Measurements from ENCODE around the gene PLSCR3.

PLSCR3 gene

DNA sequence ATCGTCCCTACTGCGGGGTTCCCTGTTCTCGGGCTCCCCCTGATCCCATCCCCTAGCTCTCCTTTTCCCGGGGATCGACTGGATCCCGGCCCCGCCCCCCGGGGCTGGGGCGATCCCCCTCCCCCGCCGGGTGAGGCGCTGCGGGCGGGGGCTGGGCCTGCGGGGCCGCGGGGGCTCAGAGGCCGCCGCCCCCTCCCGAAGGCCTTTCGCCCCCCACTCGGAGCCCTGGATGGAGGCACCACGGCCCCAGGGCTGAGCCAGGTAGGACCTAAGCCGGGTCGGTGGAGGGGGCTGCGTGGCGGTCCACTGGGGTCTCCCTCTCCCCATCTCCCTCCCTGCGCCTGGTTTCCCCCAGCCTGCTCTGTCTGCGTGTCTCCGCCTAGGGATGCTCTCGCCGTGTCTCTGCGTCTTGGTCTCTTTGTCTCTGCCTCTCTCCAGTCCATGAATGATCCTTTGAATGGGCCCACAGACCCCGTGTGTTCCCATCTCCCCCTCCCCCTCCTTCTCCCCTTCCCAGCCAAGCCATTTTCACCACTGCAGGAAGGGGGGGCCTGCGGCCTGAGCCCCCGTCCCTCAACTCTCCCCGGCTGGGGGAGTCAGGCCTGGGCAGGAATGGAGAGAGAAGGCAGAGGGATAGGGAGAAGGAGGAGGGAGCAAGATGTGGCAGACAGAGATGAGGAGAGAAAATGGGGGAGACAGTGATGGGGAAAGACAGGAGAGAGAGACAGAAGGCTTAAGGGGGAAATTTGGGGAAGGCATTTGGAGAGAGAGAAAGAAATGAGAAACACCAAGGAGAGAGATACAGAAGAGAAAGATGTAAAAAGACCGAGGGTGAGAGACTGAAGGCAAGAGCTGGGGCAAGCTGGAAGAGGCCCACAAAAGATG lies 11.3 kb upstream of the PLSCR3 start:
- DNase-seq: no peak

DNA sequence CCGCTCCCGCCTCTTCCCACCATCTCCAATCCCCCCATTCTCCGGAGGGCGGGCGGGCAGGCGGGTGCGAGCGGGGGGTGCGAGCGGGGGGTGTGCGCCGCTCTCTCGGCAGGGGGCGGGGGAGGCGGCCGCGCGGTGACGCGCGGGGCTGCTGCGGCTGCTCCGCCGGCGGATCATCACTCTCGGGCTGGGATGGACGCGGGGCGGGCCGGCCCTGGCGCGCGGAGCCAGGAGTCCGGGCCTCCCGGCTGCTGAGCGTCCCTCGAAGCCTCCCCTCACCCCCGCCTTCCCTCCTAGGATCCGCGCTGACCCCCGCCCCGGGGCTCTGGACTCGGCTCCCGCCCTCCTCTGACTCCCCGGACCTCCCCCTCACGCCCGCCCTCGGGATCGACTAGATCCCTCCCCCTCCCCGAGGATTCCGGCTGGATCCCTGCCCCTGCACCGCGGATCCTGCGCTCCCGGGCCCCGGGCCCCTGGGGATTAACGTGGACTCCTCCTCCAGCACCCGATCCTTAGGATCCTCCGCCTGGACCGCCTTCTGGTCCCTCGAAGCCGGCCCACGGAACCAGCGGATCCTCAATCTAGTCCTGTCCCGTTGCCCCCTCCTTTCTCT lies 10.5 kb upstream of the PLSCR3 start:
- no peak for DNase-seq

GRCh38 chr17:7403977-7404736 lies 9.8 kb upstream of the PLSCR3 start, which contains the start of gene TMEM256:
Gene TMEM256 (minus strand): TSS chr17:7404097. CDS start chr17:7404084, 13 bp downstream.
- peak; percentile 98 for DNase-seq

DNA sequence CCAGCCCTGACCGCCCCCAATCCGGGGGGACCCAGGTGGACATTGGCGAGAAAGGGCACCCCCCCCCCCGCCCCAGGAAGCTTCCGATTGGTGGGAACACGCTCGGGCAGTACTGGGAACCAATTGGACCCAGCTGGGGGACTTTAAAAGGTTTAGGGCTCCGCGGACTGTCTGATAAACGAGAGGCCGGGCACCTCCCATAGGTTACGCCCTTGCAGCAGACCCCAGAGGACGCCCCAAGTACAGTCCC lies 9.3 kb upstream of the PLSCR3 start:
- DNase-seq: no peak

DNA sequence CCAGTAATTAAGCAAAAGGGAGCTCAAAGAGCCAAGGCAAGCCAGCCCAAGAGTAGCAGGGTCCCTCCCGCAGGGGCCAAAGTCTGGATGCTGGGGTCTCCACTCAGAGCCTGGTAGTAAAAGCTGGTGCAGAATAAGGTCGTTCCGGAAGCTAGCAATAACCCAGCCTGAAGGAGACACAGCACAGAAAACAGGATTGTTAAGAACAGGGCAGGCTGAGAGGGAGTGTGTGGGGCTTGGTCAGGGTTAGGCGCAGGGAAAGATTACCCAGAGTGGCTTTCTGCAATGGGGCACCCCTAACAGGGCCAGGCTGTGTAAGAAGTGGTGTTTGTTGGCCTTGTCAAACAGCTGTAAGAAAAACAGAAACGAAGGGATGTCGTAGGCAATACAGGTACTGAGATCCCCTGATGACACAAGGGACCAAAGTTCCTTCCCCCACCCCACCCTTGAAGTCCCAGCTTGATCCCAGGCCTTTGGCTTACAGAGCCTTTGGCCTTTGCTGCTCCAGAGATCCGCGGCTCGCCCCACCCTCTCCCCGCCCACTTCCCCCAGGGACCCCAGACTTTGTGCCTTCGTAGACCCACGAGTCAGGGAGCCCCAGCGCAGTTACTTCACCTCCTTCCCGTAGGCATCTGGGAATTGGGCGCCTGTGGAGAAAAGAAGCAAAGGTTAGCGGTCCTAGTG lies 8.9 kb upstream of the PLSCR3 start:
- peak; percentile 31 for DNase-seq

- no peak for DNase-seq
Measured at GRCh38 chr17:7398612-7399011, 4.3 kb upstream of the PLSCR3 start.

DNA sequence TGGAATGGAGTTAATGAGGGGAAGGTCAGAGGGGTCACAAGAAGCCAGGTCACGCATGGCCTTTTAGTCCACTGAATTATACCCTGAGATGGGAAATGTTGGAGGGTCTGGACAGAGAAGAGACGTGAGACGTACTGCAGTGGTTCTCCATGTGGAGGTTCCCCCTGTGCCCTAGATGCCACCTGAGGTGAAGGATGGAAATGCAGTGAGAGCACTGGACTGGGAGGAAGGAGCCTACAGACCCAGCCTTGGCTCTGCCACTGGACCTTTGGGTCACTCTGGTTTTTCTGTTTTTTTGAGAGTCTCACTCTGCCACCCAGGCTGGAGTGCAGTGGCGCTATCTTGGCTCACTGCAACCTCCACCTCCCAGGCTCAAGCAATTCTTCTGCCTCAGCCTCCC lies 1.8 kb upstream of the PLSCR3 start:
- DNase-seq: no peak

DNA sequence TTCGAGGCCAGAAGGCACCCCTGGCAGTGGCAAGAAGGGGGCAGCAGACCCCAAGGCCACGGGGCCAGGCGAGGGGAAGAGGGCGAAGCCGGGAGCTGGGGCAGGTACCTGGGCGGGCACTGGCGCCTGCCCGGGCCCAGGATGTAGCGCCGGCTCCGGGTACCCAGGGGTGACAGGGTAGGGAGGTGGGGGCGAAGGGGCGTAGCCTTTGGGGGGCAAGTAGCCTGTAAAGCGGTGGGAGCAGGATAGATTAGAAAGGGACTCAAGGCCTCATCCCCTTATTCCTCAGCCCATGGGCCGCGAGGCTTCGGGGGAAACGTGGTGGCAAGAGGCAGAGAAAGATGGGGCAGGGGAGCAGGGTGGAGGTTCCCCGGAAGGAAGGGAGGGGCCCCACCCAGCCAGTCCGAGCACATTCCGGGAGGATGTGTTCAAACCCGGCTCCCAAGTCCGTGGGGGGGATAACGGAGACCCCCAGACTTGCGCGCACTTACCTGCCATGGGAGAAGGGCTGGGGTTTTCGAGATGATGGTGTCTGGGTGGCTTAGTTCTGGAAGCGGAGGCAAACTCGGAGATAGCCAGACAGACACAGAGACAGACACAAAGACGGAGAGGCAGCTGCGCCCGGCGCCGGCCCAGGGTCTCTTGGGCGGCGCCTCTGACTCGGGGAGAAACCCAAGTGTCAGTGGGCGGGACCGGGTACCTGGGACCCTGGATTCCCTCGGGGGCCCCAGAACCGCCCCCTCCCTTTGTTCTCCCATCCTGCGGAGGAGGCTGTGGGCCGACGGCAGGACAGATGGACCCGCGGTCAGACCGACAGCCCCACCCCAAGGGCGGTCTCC lies 493 bp downstream of the PLSCR3 start:
- peak; percentile 83 for DNase-seq

DNA sequence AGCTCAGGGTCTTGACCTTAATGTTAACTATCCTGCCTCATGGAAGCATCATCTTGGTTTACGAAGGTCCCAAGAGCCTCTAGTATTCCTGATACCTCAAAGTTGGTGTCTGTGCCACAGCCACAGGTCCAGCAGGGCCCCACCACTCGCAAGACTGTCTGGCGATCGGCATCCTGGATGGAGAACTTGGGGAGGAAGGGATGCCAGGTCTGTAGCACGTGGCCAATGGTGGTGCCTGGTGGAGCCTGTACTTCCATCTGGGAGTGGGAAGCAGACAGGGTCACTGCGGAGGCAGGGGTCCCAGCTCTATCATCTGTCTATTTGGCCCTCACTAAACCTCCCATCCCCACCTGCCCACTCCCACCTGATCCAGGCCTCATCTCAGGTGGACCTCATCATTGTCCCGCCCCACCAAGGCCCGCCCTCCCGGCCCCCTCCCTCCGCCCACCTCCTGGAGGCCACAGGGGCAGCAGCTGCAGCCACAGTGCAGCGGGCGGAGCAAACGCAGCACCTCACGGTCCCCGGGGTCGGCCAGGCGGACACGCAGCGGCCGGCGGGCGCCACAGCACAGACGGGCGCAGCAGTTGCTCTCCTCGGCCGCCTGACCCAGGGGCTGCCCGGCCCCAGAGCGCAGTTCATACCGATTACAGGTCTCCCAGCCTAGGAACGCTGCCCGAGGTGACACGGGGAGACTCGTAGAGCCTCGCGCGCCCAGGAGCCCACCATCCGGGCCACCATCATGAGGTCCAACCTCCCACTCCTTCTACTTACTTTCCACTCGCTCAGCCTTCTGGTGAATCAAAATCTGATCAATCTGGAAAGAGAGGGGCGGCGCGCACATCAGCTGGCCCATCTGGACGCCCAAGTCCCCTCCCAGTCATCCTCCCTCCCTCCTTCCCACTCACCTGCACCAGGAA lies 1.4 kb downstream of the PLSCR3 start:
- DNase-seq: no peak

DNA sequence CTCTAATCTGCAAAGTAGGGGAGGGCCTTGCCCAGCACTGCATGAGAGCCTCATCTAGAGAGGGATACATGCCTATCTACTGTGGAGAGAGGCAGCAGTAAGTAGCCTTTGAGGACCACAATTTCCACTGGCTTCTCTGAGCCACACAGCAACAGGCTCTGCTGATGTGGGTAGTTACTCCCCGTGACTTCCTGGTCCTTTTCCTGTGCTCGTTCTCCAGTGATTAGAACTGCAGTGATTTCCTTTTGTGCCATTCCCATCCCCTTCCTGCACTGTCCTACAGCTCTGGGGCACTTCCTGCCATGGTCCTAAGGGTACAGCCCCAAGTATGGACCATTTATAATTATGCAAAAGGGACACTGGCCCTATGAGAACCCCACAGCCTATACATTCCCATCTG lies 3.0 kb downstream of the PLSCR3 start:
- no peak for DNase-seq

DNA sequence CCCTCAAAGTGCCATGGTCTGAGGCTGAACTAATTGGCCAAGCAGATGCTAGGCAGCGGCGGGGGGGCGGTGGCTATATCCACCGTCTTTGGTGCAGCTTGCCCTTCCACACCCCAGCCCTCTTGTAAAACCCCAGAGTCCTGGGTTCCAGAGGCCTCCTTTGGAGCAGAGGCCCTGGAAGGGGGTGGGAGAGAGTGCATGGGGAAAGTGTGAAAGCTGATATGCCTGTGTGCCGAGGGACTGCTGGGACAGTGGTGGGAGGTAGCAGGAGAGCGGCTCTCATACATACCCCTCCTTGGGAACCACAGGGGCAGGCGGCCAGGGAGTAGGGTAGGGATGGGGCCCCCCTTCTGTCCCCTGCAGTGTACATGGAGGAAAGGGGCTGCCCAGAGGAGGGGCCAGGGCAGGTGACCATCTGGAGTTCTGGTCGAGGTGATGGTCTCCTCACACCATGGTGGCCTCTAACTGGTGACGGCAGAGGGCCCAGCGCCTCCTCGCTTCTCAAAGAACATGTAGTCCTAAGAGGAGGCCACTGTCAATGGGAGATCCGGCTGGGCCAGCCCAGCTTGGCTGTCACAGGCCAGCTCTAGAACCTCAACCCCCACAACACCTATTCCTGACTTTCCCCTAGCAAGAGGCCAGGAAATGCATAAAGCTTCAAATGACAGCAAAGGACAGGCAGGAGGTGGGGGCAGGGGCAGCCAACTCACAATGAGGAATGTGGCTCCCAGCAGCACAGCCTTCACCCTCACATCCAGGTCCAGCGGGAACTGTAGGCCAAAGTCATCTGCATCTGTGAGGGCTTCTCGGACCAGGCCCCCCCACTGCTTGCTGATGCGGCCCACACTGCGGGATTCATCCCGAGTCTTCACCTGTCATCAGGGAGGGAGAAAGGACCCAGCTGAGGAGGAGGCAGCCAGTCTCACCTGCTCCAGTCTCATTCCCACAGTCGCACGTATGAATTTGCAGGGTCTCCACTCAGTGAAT lies 4.1 kb downstream of the PLSCR3 start:
- DNase-seq: no peak

DNA sequence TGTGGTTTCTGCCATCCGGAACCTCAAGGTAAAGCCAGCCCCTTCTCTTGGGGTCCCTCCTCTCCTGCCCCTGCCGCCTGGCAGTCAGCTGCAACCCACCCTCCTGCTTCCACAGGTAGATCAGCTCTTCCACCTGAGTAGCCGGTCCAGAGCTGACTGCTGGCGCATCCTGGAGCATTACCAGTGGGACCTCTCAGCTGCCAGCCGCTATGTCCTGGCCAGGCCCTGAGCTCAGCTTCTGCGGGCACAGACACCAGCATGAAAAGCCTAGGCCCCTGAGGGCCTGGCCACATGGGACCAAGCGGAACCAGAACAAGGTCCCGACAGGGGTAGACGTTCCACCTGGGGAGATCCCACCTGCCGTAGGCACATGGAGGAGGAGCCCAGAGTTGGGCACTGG lies 5.5 kb downstream of the PLSCR3 start:
- DNase-seq: no peak

DNA sequence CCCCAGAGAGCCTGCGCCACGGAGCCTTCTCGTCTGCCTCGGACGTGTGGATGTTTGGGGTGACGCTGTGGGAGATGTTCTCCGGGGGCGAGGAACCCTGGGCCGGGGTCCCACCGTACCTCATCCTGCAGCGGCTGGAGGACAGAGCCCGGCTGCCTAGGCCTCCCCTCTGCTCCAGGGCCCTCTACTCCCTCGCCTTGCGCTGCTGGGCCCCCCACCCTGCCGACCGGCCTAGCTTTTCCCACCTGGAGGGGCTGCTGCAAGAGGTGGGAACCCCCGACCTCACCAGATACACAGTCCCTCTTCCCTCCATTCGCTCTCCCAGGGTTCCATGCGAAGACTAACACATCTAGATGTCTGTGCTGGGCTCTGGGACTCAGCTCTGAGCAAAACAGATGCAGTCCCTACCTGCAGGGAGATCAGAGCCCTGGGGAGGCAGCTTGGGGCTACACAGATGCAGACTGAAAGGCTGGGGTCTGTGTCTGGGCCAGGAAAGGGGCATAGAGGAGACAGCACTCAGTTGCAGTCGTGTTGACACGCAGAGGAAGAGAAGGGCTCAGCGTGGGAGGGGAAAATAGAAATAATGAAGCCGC lies 9.7 kb downstream of the PLSCR3 start:
- no peak for DNase-seq

GRCh38 chr17:7383742-7384488 lies 10.4 kb downstream of the PLSCR3 start:
- DNase-seq: peak; percentile 84

DNA sequence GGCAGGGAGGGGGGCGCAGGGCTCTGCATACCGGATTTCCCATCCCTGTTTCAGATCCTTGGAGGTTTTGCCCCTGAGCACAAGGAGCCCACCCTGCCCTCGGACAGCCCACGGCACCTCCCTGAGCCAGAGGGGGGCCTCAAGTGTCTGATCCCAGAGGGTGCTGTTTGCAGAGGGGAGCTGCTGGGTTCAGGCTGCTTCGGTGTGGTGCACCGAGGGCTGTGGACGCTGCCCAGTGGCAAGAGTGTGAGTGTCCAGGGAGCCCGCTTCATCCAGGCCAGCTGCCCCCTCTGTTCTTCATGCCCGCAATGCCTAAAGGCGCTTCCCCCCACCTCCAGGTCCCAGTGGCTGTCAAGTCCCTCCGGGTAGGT lies 11.0 kb downstream of the PLSCR3 start:
- DNase-seq: no peak

GRCh38 chr17:7382901-7383300 lies 11.4 kb downstream of the PLSCR3 start:
- no peak for DNase-seq

DNA sequence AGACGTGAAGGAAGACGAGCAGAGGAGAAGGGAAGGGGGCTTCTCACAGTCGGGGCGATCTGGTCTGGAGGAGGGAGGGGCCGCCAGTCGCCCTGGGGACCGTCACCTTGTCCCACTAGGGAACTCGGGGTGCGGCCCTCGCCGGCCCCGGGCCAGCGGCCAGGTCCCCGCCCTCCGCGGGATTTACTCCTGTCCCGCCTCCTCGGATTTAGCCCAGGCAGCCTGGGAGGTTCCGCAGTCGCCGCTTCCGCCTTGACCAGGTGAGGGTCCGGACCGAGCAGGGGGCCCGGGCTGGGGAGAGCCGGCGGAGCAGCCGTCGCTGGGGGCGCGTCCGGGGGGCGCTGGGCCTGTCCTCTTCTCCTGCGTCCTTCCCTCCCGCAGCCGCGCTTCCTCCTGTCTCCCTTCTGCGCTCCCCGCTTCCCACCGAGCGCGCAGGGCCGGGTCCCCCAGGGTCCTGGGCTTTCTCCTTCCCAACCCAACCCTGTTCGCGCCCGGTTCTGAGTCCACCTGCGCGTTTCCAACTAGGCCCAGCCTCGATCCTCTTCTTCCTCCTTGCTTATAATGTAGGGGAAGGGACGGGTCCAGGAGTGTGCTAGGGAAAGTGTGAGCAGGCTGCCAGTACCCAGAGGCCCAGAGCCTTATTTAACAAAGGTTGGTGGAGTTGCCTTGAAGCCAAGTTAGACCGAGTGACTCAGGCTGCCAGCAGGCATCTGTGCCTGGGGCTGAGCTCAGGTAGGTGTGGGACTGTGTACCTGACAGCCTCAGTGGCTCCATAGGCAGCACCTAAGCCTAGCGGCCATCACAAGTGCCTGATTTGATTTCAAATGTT lies 13.3 kb downstream of the PLSCR3 start, which contains the start of gene TNK1:
Gene TNK1 (plus strand): TSS at position 235 of the 829 bp plus-strand sequence. CDS start 1,838 bp downstream, outside the sequence.
- DNase-seq: no peak

DNA sequence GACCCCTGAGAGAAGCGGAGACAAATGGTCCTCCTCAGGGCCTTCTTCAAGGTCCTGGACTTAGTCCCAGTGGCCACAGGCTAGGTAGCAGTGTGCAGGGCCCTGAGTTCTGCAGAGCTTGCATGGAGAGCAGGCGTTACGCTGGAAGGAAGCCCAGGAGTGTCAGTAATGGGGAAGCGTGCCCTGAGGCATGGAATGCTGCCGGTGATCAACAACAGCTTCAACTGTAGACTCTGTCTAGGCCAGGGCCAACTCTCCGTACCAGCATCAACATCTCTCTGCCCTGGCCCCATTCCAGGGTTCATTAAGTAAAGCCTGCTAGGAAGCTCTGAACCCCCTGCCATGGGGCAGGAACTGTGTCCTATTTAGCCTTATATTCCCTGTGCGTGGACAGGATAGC lies 14.0 kb downstream of the PLSCR3 start:
- DNase-seq: no peak

All from CD4-positive, alpha-beta T cell treated with Interleukin-17A for 1 hour (primary cell).